ENCODE results near the gene UTS2R.

The UTS2R gene

GRCh38 chr17:82386881-82387704, 15.5 kb downstream of the UTS2R start:
- Histone ChIP-seq H3K4me3 (ENCODE audit: low read depth, low read length) (no peak overlapping the region), H2AFZ (ENCODE audit: low read length, unreplicated experiment) (no peak overlapping the region), H3K27me3 (ENCODE audit: insufficient read depth, low read length) (peaks cover 3% of the 10 kb centered on the region; the same call in 1 of the 2 replicates), H3K79me2 (ENCODE audit: control insufficient read depth, insufficient read depth, low read length, unreplicated experiment) (no peaks in the 10 kb centered on the region), H3K27ac (ENCODE audit: low read depth, low read length) (no peak overlapping the region), H3K4me1 (ENCODE audit: control insufficient read depth, insufficient read depth, low read length, unreplicated experiment) (peaks cover 15% of the 10 kb centered on the region), H3K36me3 (ENCODE audit: insufficient read depth, low read length) (no peaks in the 10 kb centered on the region)

GRCh38 chr17:82387705-82388106, 16.1 kb downstream of the UTS2R start:
- Histone ChIP-seq H3K4me3 (ENCODE audit: low read depth, low read length) (no peak overlapping the region), H2AFZ (ENCODE audit: low read length, unreplicated experiment) (no peak overlapping the region), H3K79me2 (ENCODE audit: control insufficient read depth, insufficient read depth, low read length, unreplicated experiment) (no peaks in the 10 kb centered on the region), H3K4me1 (ENCODE audit: control insufficient read depth, insufficient read depth, low read length, unreplicated experiment) (peaks cover 15% of the 10 kb centered on the region), H3K36me3 (ENCODE audit: insufficient read depth, low read length) (no peaks in the 10 kb centered on the region), H3K27me3 (ENCODE audit: insufficient read depth, low read length) (peaks cover 3% of the 10 kb centered on the region; the same call in 1 of the 2 replicates), H3K27ac (ENCODE audit: low read depth, low read length) (no peak overlapping the region)

GRCh38 chr17:82388223-82388921, 16.8 kb downstream of the UTS2R start:
- Histone ChIP-seq H3K79me2 (ENCODE audit: control insufficient read depth, insufficient read depth, low read length, unreplicated experiment) (no peaks in the 10 kb centered on the region), H3K27ac (ENCODE audit: low read depth, low read length) (no peak overlapping the region), H3K4me3 (ENCODE audit: low read depth, low read length) (no peak overlapping the region), H3K4me1 (ENCODE audit: control insufficient read depth, insufficient read depth, low read length, unreplicated experiment) (peaks cover 15% of the 10 kb centered on the region), H3K36me3 (ENCODE audit: insufficient read depth, low read length) (no peaks in the 10 kb centered on the region), H3K27me3 (ENCODE audit: insufficient read depth, low read length) (peaks cover 3% of the 10 kb centered on the region; the same call in 1 of the 2 replicates), H2AFZ (ENCODE audit: low read length, unreplicated experiment) (no peak overlapping the region)

- Histone ChIP-seq H2AFZ (ENCODE audit: low read length, unreplicated experiment) (no peak overlapping the region), H3K27me3 (ENCODE audit: insufficient read depth, low read length) (peaks cover 3% of the 10 kb centered on the region; the same call in 1 of the 2 replicates), H3K36me3 (ENCODE audit: insufficient read depth, low read length) (no peaks in the 10 kb centered on the region), H3K4me3 (ENCODE audit: low read depth, low read length) (no peak overlapping the region), H3K79me2 (ENCODE audit: control insufficient read depth, insufficient read depth, low read length, unreplicated experiment) (no peaks in the 10 kb centered on the region), H3K27ac (ENCODE audit: low read depth, low read length) (no peak overlapping the region), H3K4me1 (ENCODE audit: control insufficient read depth, insufficient read depth, low read length, unreplicated experiment) (peaks cover 15% of the 10 kb centered on the region)
These were observed 17.3 kb downstream of the UTS2R start for GRCh38 chr17:82388922-82389283.

- Histone ChIP-seq H3K4me1 (ENCODE audit: control insufficient read depth, insufficient read depth, low read length, unreplicated experiment) (peaks cover 14% of the 10 kb centered on the region), H3K4me3 (ENCODE audit: low read depth, low read length) (no peak overlapping the region), H3K27me3 (ENCODE audit: insufficient read depth, low read length) (peaks cover 3% of the 10 kb centered on the region; the same call in 1 of the 2 replicates), H2AFZ (ENCODE audit: low read length, unreplicated experiment) (no peak overlapping the region), H3K36me3 (ENCODE audit: insufficient read depth, low read length) (no peaks in the 10 kb centered on the region), H3K79me2 (ENCODE audit: control insufficient read depth, insufficient read depth, low read length, unreplicated experiment) (no peaks in the 10 kb centered on the region), H3K27ac (ENCODE audit: low read depth, low read length) (no peak overlapping the region)
These were observed 17.8 kb downstream of the UTS2R start for GRCh38 chr17:82389379-82389778.

GRCh38 chr17:82390015-82390859, 18.7 kb downstream of the UTS2R start:
- H3K27ac ChIP-seq (ENCODE audit: low read depth, low read length) = no peak overlapping the region
- H3K36me3 ChIP-seq (ENCODE audit: insufficient read depth, low read length) = no peaks in the 10 kb centered on the region
- H3K27me3 ChIP-seq (ENCODE audit: insufficient read depth, low read length) = peaks cover 3% of the 10 kb centered on the region; the same call in 1 of the 2 replicates
- H3K4me3 ChIP-seq (ENCODE audit: low read depth, low read length) = no peak overlapping the region
- H2AFZ ChIP-seq (ENCODE audit: low read length, unreplicated experiment) = no peak overlapping the region
- peaks cover 6% of the 10 kb centered on the region for H3K4me1 ChIP-seq (ENCODE audit: control insufficient read depth, insufficient read depth, low read length, unreplicated experiment)
- no peaks in the 10 kb centered on the region for H3K79me2 ChIP-seq (ENCODE audit: control insufficient read depth, insufficient read depth, low read length, unreplicated experiment)

GRCh38 chr17:82390860-82391435, 19.4 kb downstream of the UTS2R start:
- Histone ChIP-seq H3K27ac (ENCODE audit: low read depth, low read length) (no peak overlapping the region), H3K4me3 (ENCODE audit: low read depth, low read length) (no peak overlapping the region), H2AFZ (ENCODE audit: low read length, unreplicated experiment) (no peak overlapping the region), H3K36me3 (ENCODE audit: insufficient read depth, low read length) (no peaks in the 10 kb centered on the region), H3K79me2 (ENCODE audit: control insufficient read depth, insufficient read depth, low read length, unreplicated experiment) (no peaks in the 10 kb centered on the region), H3K4me1 (ENCODE audit: control insufficient read depth, insufficient read depth, low read length, unreplicated experiment) (peaks cover 3% of the 10 kb centered on the region), H3K27me3 (ENCODE audit: insufficient read depth, low read length) (peaks cover 3% of the 10 kb centered on the region; the same call in 1 of the 2 replicates)

- H2AFZ ChIP-seq (ENCODE audit: low read length, unreplicated experiment) = no peak overlapping the region
- H3K4me3 ChIP-seq (ENCODE audit: low read depth, low read length) = no peak overlapping the region
- H3K27me3 ChIP-seq (ENCODE audit: insufficient read depth, low read length) = peaks cover under 1% of the 10 kb centered on the region; the same call in 1 of the 2 replicates
- H3K79me2 ChIP-seq (ENCODE audit: control insufficient read depth, insufficient read depth, low read length, unreplicated experiment) = no peaks in the 10 kb centered on the region
- H3K36me3 ChIP-seq (ENCODE audit: insufficient read depth, low read length) = no peaks in the 10 kb centered on the region
- no peak overlapping the region for H3K27ac ChIP-seq (ENCODE audit: low read depth, low read length)
- H3K4me1 ChIP-seq (ENCODE audit: control insufficient read depth, insufficient read depth, low read length, unreplicated experiment) = peaks cover 8% of the 10 kb centered on the region
These were observed 20.0 kb downstream of the UTS2R start for GRCh38 chr17:82391496-82392066.

- Histone ChIP-seq H2AFZ (ENCODE audit: low read length, unreplicated experiment) (no peak overlapping the region), H3K4me3 (ENCODE audit: low read depth, low read length) (no peak overlapping the region), H3K27me3 (ENCODE audit: insufficient read depth, low read length) (no peaks in the 10 kb centered on the region), H3K79me2 (ENCODE audit: control insufficient read depth, insufficient read depth, low read length, unreplicated experiment) (no peaks in the 10 kb centered on the region), H3K4me1 (ENCODE audit: control insufficient read depth, insufficient read depth, low read length, unreplicated experiment) (peaks cover 15% of the 10 kb centered on the region), H3K36me3 (ENCODE audit: insufficient read depth, low read length) (no peaks in the 10 kb centered on the region), H3K27ac (ENCODE audit: low read depth, low read length) (no peak overlapping the region)
These were observed 20.8 kb downstream of the UTS2R start for GRCh38 chr17:82392209-82392920.
